Measurements from ENCODE around the gene TCOF1.

DNA sequence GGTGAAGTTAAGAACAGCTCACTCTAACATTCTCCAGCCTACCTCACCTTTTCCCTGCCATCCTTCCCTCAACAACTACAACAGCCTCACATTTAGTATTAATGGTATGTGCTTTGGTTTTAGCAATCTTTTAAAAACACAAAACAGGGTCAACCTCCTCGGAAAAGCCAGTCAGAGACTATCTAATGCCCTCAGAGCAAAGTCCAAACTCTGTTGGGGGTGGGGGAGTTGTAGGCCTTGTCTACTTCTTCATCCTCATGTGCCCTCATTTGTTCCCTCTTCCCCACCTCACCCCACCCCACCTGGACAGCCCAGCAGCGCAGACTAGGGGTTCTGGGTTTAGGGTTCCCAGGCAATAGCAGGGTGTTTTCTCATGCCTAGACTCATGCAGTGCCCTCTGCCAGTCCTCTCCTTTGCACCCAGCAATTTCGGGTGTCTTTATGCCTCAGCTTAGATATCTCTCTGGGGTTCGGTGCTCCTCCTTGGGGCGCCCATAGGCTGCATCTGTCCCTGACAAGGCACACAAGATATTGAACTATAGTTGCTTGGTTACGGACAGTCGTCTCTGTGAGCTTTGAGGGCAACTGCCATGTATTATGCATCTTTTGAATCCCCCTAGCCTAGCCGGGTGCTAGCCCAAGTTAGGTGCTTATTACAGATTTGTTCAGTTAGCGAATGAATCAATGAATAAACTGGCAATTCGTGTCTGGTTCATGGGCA, 762 bp upstream of the TCOF1 start:
- TF ChIP-seq POLR2AphosphoS5 (IDR thresholded peaks at IDR 0.05), result no peak
- TF ChIP-seq EP300 (IDR thresholded peaks at IDR 0.05), result no peak
